WTC11 (cell line): ENCODE data around the gene TRAPPC10. TPM values are rescaled to one million over a fixed set of nuclear protein-coding genes. Genes with fewer than 3 reads are reported as not detected.

Source experiments
- ATAC-seq: fragments of 200-7000 bp; cut with Tn5 transposase; 2 replicates; pipeline ENCODE4 v1.10.0; 2021; ENCODE audit warnings: mild to moderate bottlenecking, moderate library complexity
- CTCF ChIA-PET: fragments of 300-600 bp; sonication (Branson Sonifier 250); formaldehyde crosslinking; loops from one replicate; lab custom pipeline; 2021; ENCODE audit warnings: antibody characterized with exemption; lab: Charles Lee
- POLR2A ChIA-PET: fragments of 350-600 bp; sonication (Branson Sonifier 250); formaldehyde crosslinking; loops from one replicate; lab custom pipeline; 2021; ENCODE audit warnings: antibody characterized with exemption; lab: Charles Lee
- DNase-seq: peaks from one replicate; pipeline ENCODE4 v3.0.0; 2021; ENCODE audit warnings: low spot score
- H3K27ac Mint-ChIP-seq: 2 replicates; pipeline ENCODE4 v1.8.0; 2021; ENCODE audit warnings: mixed read lengths
- H3K27me3 Mint-ChIP-seq: 2 replicates; pipeline ENCODE4 v1.8.0; 2021; ENCODE audit warnings: low read depth, mild to moderate bottlenecking, moderate library complexity, mixed read lengths
- H3K36me3 Mint-ChIP-seq: 2 replicates; pipeline ENCODE4 v1.8.0; 2021; ENCODE audit warnings: mixed read lengths
- H3K4me1 Mint-ChIP-seq: 2 replicates; pipeline ENCODE4 v1.8.0; 2022; ENCODE audit warnings: mixed read lengths
- H3K4me3 Mint-ChIP-seq: 2 replicates; pipeline ENCODE4 v1.8.0; 2021; ENCODE audit warnings: mild to moderate bottlenecking, moderate library complexity, mixed read lengths
- H3K9me3 Mint-ChIP-seq: 2 replicates; pipeline ENCODE4 v1.8.0; 2021; ENCODE audit warnings: mixed read lengths
- CREB1 ChIP-seq: sonication (generic); formaldehyde crosslinking; IDR thresholded peaks from 2 replicates; pipeline ENCODE4 v1.8.0; 2023; ENCODE audit warnings: mild to moderate bottlenecking, missing genetic modification reagents
- ESRRA ChIP-seq: sonication (generic); formaldehyde crosslinking; IDR thresholded peaks from 2 replicates; pipeline ENCODE4 v1.8.1; 2022; ENCODE audit warnings: mild to moderate bottlenecking, missing genetic modification reagents, borderline replicate concordance
- FOXP1 ChIP-seq: sonication (generic); formaldehyde crosslinking; IDR thresholded peaks from 2 replicates; pipeline ENCODE4 v1.8.0; 2022; ENCODE audit warnings: missing genetic modification reagents, mild to moderate bottlenecking, moderate library complexity, borderline replicate concordance
- GABPB1 ChIP-seq: sonication (generic); formaldehyde crosslinking; IDR thresholded peaks from 2 replicates; pipeline ENCODE4 v1.8.1; 2023; ENCODE audit warnings: mild to moderate bottlenecking, missing genetic modification reagents
- IRF2 ChIP-seq: sonication (generic); formaldehyde crosslinking; IDR thresholded peaks from 2 replicates; pipeline ENCODE4 v1.8.0; 2022; ENCODE audit warnings: low read depth, missing genetic modification reagents, borderline replicate concordance
- JAZF1 ChIP-seq: fragments of 250-450 bp; sonication (Bioruptor Pico); IDR thresholded peaks from 2 replicates; pipeline ENCODE4 v1.9.0; 2021; ENCODE audit warnings: moderate library complexity, mild to moderate bottlenecking, inconsistent platforms
- NFE2L1 ChIP-seq: sonication (generic); formaldehyde crosslinking; IDR thresholded peaks from 2 replicates; pipeline ENCODE4 v1.8.1; 2023; ENCODE audit warnings: missing genetic modification reagents
- SMAD3 ChIP-seq: sonication (generic); formaldehyde crosslinking; IDR thresholded peaks from 2 replicates; pipeline ENCODE4 v1.8.0; 2022; ENCODE audit warnings: missing genetic modification reagents, mild to moderate bottlenecking, borderline replicate concordance
- SOX15 ChIP-seq: fragments of 250-450 bp; sonication (Bioruptor Pico); IDR thresholded peaks from 2 replicates; pipeline ENCODE4 v1.9.0; 2021; ENCODE audit warnings: mild to moderate bottlenecking
- TCF7 ChIP-seq: sonication (generic); formaldehyde crosslinking; IDR thresholded peaks from 2 replicates; pipeline ENCODE4 v1.8.0; 2022; ENCODE audit warnings: mild to moderate bottlenecking, low read depth, missing genetic modification reagents, moderate library complexity
- ZBTB21 ChIP-seq: sonication (generic); formaldehyde crosslinking; IDR thresholded peaks from 2 replicates; pipeline ENCODE4 v1.8.1; 2023; ENCODE audit warnings: mild to moderate bottlenecking, missing genetic modification reagents, borderline replicate concordance
- ZNF219 ChIP-seq: sonication (generic); formaldehyde crosslinking; IDR thresholded peaks from 2 replicates; pipeline ENCODE4 v1.8.0; 2023; ENCODE audit warnings: missing genetic modification reagents, mild to moderate bottlenecking, borderline replicate concordance
- ZNF232 ChIP-seq: sonication (generic); formaldehyde crosslinking; IDR thresholded peaks from 2 replicates; pipeline ENCODE4 v1.8.0; 2022; ENCODE audit warnings: mild to moderate bottlenecking, missing genetic modification reagents
- ZNF396 ChIP-seq: fragments of 250-450 bp; sonication (Bioruptor Pico); IDR thresholded peaks from 2 replicates; pipeline ENCODE4 v1.8.0; 2021; ENCODE audit warnings: mild to moderate bottlenecking, moderate library complexity, borderline replicate concordance
- total RNA-seq: library from RNA; stranded (reverse); gene quantifications from 3 replicates; pipeline ENCODE4 v1.2.3, GENCODE V29; 2021
- TF ChIP-seq, protein P1 (sequence below): sonication (generic); formaldehyde crosslinking; IDR thresholded peaks from 2 replicates; pipeline ENCODE4 v1.8.0; 2022; ENCODE audit warnings: mild to moderate bottlenecking, missing genetic modification reagents
- TF ChIP-seq, protein P2 (sequence below): sonication (generic); formaldehyde crosslinking; IDR thresholded peaks from 2 replicates; pipeline ENCODE4 v1.8.1; 2022; ENCODE audit warnings: low read depth, missing genetic modification reagents, borderline replicate concordance
- TF ChIP-seq, protein P3 (sequence below): sonication (generic); formaldehyde crosslinking; conservative IDR thresholded peaks from 2 replicates; pipeline ENCODE4 v1.8.1; 2023; ENCODE audit warnings: mild to moderate bottlenecking, low read depth, missing genetic modification reagents, moderate library complexity
- TF ChIP-seq, protein P4 (sequence below): sonication (generic); formaldehyde crosslinking; IDR thresholded peaks from 2 replicates; pipeline ENCODE4 v1.8.0; 2023; ENCODE audit warnings: mild to moderate bottlenecking, missing genetic modification reagents
- TF ChIP-seq, protein P5 (sequence below): sonication (generic); formaldehyde crosslinking; IDR thresholded peaks from 2 replicates; pipeline ENCODE4 v1.8.1; 2022; ENCODE audit warnings: mild to moderate bottlenecking, missing genetic modification reagents, moderate library complexity, borderline replicate concordance
- TF ChIP-seq, protein P6 (sequence below): sonication (generic); formaldehyde crosslinking; IDR thresholded peaks from 2 replicates; pipeline ENCODE4 v1.8.1; 2023; ENCODE audit warnings: mild to moderate bottlenecking, missing genetic modification reagents, moderate library complexity
- TF ChIP-seq, protein P7 (sequence below): sonication (generic); formaldehyde crosslinking; IDR thresholded peaks from 2 replicates; pipeline ENCODE4 v1.8.1; 2023; ENCODE audit warnings: mild to moderate bottlenecking, missing genetic modification reagents, moderate library complexity

The TRAPPC10 gene
- total RNA-seq, 1 experiment from 2014 or later, result 34.5 TPM

DNA sequence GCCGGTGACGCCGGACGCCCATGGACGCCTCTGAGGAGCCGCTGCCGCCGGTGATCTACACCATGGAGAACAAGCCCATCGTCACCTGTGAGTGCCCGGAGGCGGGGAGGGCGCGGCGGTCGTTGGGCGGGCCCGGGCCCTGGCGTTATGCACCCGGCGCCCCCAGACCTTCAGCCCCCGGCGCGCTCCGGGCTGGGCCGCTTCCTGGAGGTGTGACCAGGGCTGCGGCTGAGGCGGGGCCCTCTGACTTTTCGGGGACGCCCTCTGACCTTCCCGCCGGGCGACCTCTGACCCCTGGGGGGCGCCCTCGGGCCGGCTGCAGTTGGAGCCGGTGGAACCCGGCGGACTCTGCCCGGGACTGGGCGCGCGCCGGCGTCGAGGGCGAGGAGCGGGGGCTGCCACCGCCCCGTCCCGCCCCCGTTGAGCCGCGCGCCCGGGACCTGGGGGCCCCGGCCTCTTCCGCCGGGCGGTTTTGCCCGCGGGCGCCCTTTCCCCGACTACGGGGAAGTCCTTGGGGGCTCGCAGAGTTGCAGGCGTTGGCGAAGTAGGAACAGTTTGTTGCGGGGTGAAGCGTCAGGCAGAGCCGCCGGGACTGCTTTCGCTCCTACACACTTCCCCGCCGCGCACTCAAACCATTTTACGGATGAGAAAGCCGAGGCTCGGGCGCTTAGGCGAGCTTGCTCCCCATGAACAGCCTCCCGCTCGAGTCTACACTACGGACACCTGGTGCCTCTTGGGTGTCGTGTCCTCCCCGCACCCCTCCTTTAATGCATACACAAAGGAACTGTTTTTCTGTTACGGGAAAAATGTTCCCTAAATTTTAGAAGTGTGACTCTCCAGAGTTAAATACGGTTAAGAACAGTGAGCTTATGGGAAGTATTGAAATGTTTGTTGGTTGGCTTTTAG is 618 bp downstream of the TRAPPC10 start (continued):
- TF ChIP-seq, protein P1, sequence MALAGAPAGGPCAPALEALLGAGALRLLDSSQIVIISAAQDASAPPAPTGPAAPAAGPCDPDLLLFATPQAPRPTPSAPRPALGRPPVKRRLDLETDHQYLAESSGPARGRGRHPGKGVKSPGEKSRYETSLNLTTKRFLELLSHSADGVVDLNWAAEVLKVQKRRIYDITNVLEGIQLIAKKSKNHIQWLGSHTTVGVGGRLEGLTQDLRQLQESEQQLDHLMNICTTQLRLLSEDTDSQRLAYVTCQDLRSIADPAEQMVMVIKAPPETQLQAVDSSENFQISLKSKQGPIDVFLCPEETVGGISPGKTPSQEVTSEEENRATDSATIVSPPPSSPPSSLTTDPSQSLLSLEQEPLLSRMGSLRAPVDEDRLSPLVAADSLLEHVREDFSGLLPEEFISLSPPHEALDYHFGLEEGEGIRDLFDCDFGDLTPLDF, result no peak
- TF ChIP-seq, all 79 proteins: peak for 8

DNA sequence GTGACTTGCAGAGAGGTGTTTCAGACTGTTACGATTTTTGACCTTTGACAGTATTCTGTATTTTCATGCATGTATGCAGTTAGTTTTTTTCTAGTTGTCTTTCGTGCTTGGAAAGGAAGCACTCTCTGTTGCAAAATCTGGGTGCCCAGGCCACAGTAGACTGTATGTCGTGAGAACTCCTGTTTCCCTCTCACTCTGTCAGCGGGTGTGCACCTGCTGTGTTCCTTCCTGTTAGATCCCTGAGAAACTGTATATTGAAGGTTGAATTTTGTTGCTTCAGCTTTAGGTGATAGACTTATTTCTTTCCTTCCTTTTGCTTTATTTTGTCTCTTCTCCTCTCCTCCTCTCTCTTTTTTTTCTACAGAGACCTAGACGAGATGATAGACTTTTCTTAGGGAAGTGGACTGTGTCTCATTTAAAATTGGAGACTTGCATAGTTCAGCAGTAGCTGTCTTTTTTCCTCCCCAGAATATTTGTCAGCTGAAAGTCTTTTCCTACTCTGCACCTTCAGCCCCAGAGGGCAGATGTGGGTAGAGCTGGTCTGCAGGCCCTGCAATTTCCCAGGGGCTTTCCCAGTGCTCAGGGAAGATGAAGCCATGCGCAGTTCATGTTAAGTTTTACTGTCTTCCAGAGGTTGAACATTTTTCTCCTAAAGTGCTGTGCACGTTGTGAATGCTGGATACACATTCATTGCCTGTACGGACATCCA is 1.4 kb downstream of the TRAPPC10 start:
- Mint-ChIP-seq H3K27ac (peak overlapping the region; percentile 96), H3K4me3 (peak overlapping the region; percentile 84), H3K9me3 (no peaks in the 10 kb centered on the region), H3K4me1 (peaks cover 30% of the 10 kb centered on the region), H3K36me3 (no peaks in the 10 kb centered on the region), H3K27me3 (no peaks in the 10 kb centered on the region)
- no peak for ATAC-seq
- DNase-seq, result no peak
- POLR2A ChIA-PET, result interaction anchor here (1.5 kb wide), 1 partner anchor 25 kb away, joined by 3 read pairs; no protein-coding TSS in a partner anchor
- CTCF ChIA-PET, result interaction anchor here (1.1 to 2.1 kb wide), 4 partner anchors 38 to 285 kb away, joined by 3 to 6 read pairs (median 4); no protein-coding TSS in a partner anchor
- no peak for TF ChIP-seq JAZF1 (CRISPR knock-in tag)
- TF ChIP-seq NFE2L1 (CRISPR knock-in tag), result no peak
- no peak for TF ChIP-seq SMAD3 (CRISPR knock-in tag)
- no peak for TF ChIP-seq ZNF232 (CRISPR knock-in tag)
- TF ChIP-seq, protein P2, sequence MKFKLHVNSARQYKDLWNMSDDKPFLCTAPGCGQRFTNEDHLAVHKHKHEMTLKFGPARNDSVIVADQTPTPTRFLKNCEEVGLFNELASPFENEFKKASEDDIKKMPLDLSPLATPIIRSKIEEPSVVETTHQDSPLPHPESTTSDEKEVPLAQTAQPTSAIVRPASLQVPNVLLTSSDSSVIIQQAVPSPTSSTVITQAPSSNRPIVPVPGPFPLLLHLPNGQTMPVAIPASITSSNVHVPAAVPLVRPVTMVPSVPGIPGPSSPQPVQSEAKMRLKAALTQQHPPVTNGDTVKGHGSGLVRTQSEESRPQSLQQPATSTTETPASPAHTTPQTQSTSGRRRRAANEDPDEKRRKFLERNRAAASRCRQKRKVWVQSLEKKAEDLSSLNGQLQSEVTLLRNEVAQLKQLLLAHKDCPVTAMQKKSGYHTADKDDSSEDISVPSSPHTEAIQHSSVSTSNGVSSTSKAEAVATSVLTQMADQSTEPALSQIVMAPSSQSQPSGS (CRISPR knock-in tag), result no peak
- no peak for TF ChIP-seq FOXP1 (CRISPR knock-in tag)
- no peak for TF ChIP-seq TCF7 (CRISPR knock-in tag)
- TF ChIP-seq GABPB1, result no peak
- TF ChIP-seq, protein P3, sequence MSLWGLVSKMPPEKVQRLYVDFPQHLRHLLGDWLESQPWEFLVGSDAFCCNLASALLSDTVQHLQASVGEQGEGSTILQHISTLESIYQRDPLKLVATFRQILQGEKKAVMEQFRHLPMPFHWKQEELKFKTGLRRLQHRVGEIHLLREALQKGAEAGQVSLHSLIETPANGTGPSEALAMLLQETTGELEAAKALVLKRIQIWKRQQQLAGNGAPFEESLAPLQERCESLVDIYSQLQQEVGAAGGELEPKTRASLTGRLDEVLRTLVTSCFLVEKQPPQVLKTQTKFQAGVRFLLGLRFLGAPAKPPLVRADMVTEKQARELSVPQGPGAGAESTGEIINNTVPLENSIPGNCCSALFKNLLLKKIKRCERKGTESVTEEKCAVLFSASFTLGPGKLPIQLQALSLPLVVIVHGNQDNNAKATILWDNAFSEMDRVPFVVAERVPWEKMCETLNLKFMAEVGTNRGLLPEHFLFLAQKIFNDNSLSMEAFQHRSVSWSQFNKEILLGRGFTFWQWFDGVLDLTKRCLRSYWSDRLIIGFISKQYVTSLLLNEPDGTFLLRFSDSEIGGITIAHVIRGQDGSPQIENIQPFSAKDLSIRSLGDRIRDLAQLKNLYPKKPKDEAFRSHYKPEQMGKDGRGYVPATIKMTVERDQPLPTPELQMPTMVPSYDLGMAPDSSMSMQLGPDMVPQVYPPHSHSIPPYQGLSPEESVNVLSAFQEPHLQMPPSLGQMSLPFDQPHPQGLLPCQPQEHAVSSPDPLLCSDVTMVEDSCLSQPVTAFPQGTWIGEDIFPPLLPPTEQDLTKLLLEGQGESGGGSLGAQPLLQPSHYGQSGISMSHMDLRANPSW (CRISPR knock-in tag), result no peak
- TF ChIP-seq CREB1 (CRISPR knock-in tag), result no peak
- no peak for TF ChIP-seq ZBTB21 (CRISPR knock-in tag)
- TF ChIP-seq, protein P4, sequence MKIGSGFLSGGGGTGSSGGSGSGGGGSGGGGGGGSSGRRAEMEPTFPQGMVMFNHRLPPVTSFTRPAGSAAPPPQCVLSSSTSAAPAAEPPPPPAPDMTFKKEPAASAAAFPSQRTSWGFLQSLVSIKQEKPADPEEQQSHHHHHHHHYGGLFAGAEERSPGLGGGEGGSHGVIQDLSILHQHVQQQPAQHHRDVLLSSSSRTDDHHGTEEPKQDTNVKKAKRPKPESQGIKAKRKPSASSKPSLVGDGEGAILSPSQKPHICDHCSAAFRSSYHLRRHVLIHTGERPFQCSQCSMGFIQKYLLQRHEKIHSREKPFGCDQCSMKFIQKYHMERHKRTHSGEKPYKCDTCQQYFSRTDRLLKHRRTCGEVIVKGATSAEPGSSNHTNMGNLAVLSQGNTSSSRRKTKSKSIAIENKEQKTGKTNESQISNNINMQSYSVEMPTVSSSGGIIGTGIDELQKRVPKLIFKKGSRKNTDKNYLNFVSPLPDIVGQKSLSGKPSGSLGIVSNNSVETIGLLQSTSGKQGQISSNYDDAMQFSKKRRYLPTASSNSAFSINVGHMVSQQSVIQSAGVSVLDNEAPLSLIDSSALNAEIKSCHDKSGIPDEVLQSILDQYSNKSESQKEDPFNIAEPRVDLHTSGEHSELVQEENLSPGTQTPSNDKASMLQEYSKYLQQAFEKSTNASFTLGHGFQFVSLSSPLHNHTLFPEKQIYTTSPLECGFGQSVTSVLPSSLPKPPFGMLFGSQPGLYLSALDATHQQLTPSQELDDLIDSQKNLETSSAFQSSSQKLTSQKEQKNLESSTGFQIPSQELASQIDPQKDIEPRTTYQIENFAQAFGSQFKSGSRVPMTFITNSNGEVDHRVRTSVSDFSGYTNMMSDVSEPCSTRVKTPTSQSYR (CRISPR knock-in tag), result no peak
- no peak for TF ChIP-seq ESRRA
- no peak for TF ChIP-seq IRF2 (CRISPR knock-in tag)
- TF ChIP-seq, protein P5, sequence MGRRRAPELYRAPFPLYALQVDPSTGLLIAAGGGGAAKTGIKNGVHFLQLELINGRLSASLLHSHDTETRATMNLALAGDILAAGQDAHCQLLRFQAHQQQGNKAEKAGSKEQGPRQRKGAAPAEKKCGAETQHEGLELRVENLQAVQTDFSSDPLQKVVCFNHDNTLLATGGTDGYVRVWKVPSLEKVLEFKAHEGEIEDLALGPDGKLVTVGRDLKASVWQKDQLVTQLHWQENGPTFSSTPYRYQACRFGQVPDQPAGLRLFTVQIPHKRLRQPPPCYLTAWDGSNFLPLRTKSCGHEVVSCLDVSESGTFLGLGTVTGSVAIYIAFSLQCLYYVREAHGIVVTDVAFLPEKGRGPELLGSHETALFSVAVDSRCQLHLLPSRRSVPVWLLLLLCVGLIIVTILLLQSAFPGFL, result no peak
- TF ChIP-seq, protein P6, sequence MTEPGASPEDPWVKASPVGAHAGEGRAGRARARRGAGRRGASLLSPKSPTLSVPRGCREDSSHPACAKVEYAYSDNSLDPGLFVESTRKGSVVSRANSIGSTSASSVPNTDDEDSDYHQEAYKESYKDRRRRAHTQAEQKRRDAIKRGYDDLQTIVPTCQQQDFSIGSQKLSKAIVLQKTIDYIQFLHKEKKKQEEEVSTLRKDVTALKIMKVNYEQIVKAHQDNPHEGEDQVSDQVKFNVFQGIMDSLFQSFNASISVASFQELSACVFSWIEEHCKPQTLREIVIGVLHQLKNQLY, result no peak
- TF ChIP-seq, protein P7, sequence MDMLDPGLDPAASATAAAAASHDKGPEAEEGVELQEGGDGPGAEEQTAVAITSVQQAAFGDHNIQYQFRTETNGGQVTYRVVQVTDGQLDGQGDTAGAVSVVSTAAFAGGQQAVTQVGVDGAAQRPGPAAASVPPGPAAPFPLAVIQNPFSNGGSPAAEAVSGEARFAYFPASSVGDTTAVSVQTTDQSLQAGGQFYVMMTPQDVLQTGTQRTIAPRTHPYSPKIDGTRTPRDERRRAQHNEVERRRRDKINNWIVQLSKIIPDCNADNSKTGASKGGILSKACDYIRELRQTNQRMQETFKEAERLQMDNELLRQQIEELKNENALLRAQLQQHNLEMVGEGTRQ (CRISPR knock-in tag), result no peak
- TF ChIP-seq SOX15 (CRISPR knock-in tag), result no peak
- TF ChIP-seq ZNF396 (CRISPR knock-in tag), result no peak
- no peak for TF ChIP-seq ZNF219
- TF ChIP-seq, all 79 proteins: peak for 0
